HepG2 (cell line): ENCODE results near the gene XPC.
"Not testable (repeated sequence)": the region's sequence is repeated elsewhere in the genome, so short reads cannot be mapped to it uniquely, and the experiment has no call there.

Source experiments
- CTCF ChIP-seq: sonication (generic); formaldehyde crosslinking; IDR thresholded peaks from 2 replicates; pipeline ENCODE4 v1.5.0; 2020; ENCODE audit warnings: mild to moderate bottlenecking, missing genetic modification reagents, moderate library complexity
- POLR2A ChIP-seq, 2 experiments: IDR thresholded peaks; 2 replicates each; pipeline ENCODE4 v1.6.1; 2011; ENCODE audit warnings: low read depth in 2 of 2, low read length in 2 of 2, mild to moderate bottlenecking in 1 of 2, moderate library complexity in 1 of 2; ENCODE audit not compliant: insufficient read depth in 1 of 2
- REST ChIP-seq, 2 experiments: IDR thresholded peaks; 2 replicates each; pipeline ENCODE4 v1.6.1; 2011 to 2012; ENCODE audit warnings: low read length in 2 of 2, borderline replicate concordance in 1 of 2, low read depth in 1 of 2, mild to moderate bottlenecking in 1 of 2, moderate library complexity in 1 of 2
- TRIM22 ChIP-seq: fragments of 450-650 bp; IDR thresholded peaks from 2 replicates; pipeline ENCODE4 v1.6.1; 2017
- ZBTB4 ChIP-seq: sonication (generic); formaldehyde crosslinking; IDR thresholded peaks from 2 replicates; pipeline ENCODE4 v1.4.0; 2020; ENCODE audit warnings: missing genetic modification reagents, mild to moderate bottlenecking, borderline replicate concordance
- ZNF782 ChIP-seq: sonication (generic); formaldehyde crosslinking; IDR thresholded peaks from 2 replicates; pipeline ENCODE4 v1.4.0; 2020; ENCODE audit warnings: missing genetic modification reagents, mild to moderate bottlenecking, borderline replicate concordance

GRCh38 chr3:14109821-14110220 lies 68.6 kb downstream of the XPC start:
- TF ChIP-seq POLR2A (IDR thresholded peaks at IDR 0.05; ENCODE audit: insufficient read depth in 1 of 2, low read depth in 2 of 2, low read length in 2 of 2); CTCF; TRIM22; ZNF782 (CRISPR knock-in tag); ZBTB4 (CRISPR knock-in tag); REST (IDR thresholded peaks at IDR 0.05; ENCODE audit: borderline replicate concordance in 1 of 2, low read depth in 1 of 2, low read length in 2 of 2): not testable (repeated sequence)
